HL-60 (cell line): Measurements from ENCODE around the gene EVA1A.

Experiments
- DNase-seq, 2 experiments: peaks; one replicate each; pipeline ENCODE4 v3.0.0-alpha.2; 2010 to 2020; ENCODE audit warnings: low read depth in 1 of 2, low spot score in 1 of 2
- H3K27ac ChIP-seq: fragments of 250-450 bp; sonication (Bioruptor Pico); replicated peaks from 2 replicates; pipeline ENCODE4 v1.5.1; 2020; ENCODE audit warnings: mild to moderate bottlenecking, moderate library complexity
- H3K27me3 ChIP-seq: fragments of 250-450 bp; sonication (Bioruptor Pico); 2 replicates; pipeline ENCODE4 v1.5.1; 2021; ENCODE audit warnings: mild to moderate bottlenecking, moderate library complexity; ENCODE audit not compliant: insufficient read depth, poor library complexity, severe bottlenecking
- H3K4me3 ChIP-seq: replicated peaks from 2 replicates; pipeline ENCODE4 v1.5.1; 2011; ENCODE audit warnings: mild to moderate bottlenecking, control low read depth, low read length; ENCODE audit not compliant: insufficient read depth
- CTCF ChIP-seq: IDR thresholded peaks from one replicate; pipeline ENCODE4 v1.5.1; 2011; ENCODE audit warnings: low read length, control low read depth, inconsistent platforms; ENCODE audit not compliant: insufficient read depth
- GABPA ChIP-seq: IDR thresholded peaks from 2 replicates; pipeline ENCODE4 v1.6.1; 2012; ENCODE audit warnings: low read depth
- POLR2AphosphoS5 ChIP-seq: IDR thresholded peaks from 2 replicates; pipeline ENCODE4 v1.6.1; 2012; ENCODE audit warnings: low read depth
- REST ChIP-seq: IDR thresholded peaks from 2 replicates; pipeline ENCODE4 v1.6.1; 2012; ENCODE audit warnings: low read depth; ENCODE audit not compliant: insufficient replicate concordance
- SPI1 ChIP-seq: IDR thresholded peaks from 2 replicates; pipeline ENCODE4 v1.6.1; 2012; ENCODE audit warnings: low read depth, mild to moderate bottlenecking, borderline replicate concordance

EVA1A gene

GRCh38 chr2:75595541-75596395 lies 35.0 kb upstream of the EVA1A start:
- no peak for DNase-seq
- no peak overlapping the region for H3K27ac ChIP-seq
- H3K27me3 ChIP-seq, result no peaks in the 10 kb centered on the region
- no peak overlapping the region for H3K4me3 ChIP-seq
- TF ChIP-seq SPI1, result no peak
- no peak for TF ChIP-seq POLR2AphosphoS5
- no peak for TF ChIP-seq CTCF
- TF ChIP-seq GABPA, result no peak
- no peak for TF ChIP-seq REST

GRCh38 chr2:75594596-75594995 lies 33.9 kb upstream of the EVA1A start:
- TF ChIP-seq REST, result no peak
- no peak for TF ChIP-seq SPI1
- TF ChIP-seq GABPA, result no peak
- TF ChIP-seq CTCF, result no peak
- TF ChIP-seq POLR2AphosphoS5, result no peak
- H3K27ac ChIP-seq, result no peak overlapping the region
- DNase-seq, result no peak
- no peak overlapping the region for H3K4me3 ChIP-seq
- no peaks in the 10 kb centered on the region for H3K27me3 ChIP-seq

- no peak for TF ChIP-seq REST
- TF ChIP-seq SPI1, result no peak
- no peak for TF ChIP-seq GABPA
- no peak for TF ChIP-seq CTCF
- no peak for TF ChIP-seq POLR2AphosphoS5
- no peak overlapping the region for H3K27ac ChIP-seq
- DNase-seq, result no peak
- H3K4me3 ChIP-seq, result no peak overlapping the region
- H3K27me3 ChIP-seq, result no peaks in the 10 kb centered on the region
These were observed 32.1 kb upstream of the EVA1A start for GRCh38 chr2:75592888-75593287.
